ENCODE data around the gene SETD4. TPM values are rescaled to one million over a fixed set of nuclear protein-coding genes. Genes with fewer than 3 reads are reported as not detected.

SETD4 gene
- total RNA-seq, 3 donors from 2014 or later (not counting 1 experiment from before 2014, with no cell fraction given) = 19.1 to 29.3 (median 22.5) TPM

- H3K4me1 ChIP-seq (ENCODE audit: control insufficient read depth, insufficient read depth, low read length) = no peaks in the 10 kb centered on the region
- no peak for TF ChIP-seq CTCF (IDR thresholded peaks at IDR 0.05)
- 96% methylated on average over 7 of the region's 7 CpGs for WGBS (ENCODE audit: insufficient coverage)
- no peaks in the 10 kb centered on the region for H3K27me3 ChIP-seq (ENCODE audit: control insufficient read depth, insufficient read depth, low read length)
- no peak overlapping the region for H3K27ac Mint-ChIP-seq
- H3K4me3 ChIP-seq (ENCODE audit: low read length) = no peak overlapping the region
- no peak for ATAC-seq
- intact Hi-C loops (cut with micrococcal nuclease) = no loop called here
- DNase-seq = no peak
- H3K9me3 Mint-ChIP-seq = no peaks in the 10 kb centered on the region
- H3K4me1 Mint-ChIP-seq = peaks cover 0 to 5% of the 10 kb centered on the region in 2 donors
- no peaks in the 10 kb centered on the region for H3K9me3 ChIP-seq (ENCODE audit: control insufficient read depth, insufficient read depth, low read length)
- peaks cover 35% of the 10 kb centered on the region for H3K36me3 Mint-ChIP-seq
- no peak overlapping the region for H3K27ac ChIP-seq (ENCODE audit: low read length)
- no peak overlapping the region for H3K4me3 Mint-ChIP-seq
- H3K36me3 ChIP-seq (ENCODE audit: control insufficient read depth, insufficient read depth, low read length) = peaks cover 64% of the 10 kb centered on the region
- no peaks in the 10 kb centered on the region for H3K27me3 Mint-ChIP-seq (ENCODE audit: low read depth in 2 of 2)
Measured at GRCh38 chr21:36048357-36048756, 12.0 kb downstream of the SETD4 start.

GRCh38 chr21:36047139-36047538 lies 13.2 kb downstream of the SETD4 start:
- ATAC-seq (no peak), DNase-seq (no peak)
- peaks cover 35% of the 10 kb centered on the region for H3K36me3 Mint-ChIP-seq
- no peak overlapping the region for H3K4me3 Mint-ChIP-seq
- H3K27me3 Mint-ChIP-seq (ENCODE audit: low read depth in 2 of 2) = no peaks in the 10 kb centered on the region
- intact Hi-C loops (cut with micrococcal nuclease) = no loop called here
- TF ChIP-seq CTCF (IDR thresholded peaks at IDR 0.05) = no peak
- no peaks in the 10 kb centered on the region for H3K9me3 Mint-ChIP-seq
- H3K4me1 ChIP-seq (ENCODE audit: control insufficient read depth, insufficient read depth, low read length) = no peaks in the 10 kb centered on the region
- H3K4me1 Mint-ChIP-seq = peaks cover 0 to 5% of the 10 kb centered on the region in 2 donors
- no peaks in the 10 kb centered on the region for H3K27me3 ChIP-seq (ENCODE audit: control insufficient read depth, insufficient read depth, low read length)
- no peak overlapping the region for H3K27ac ChIP-seq (ENCODE audit: low read length)
- no peak overlapping the region for H3K27ac Mint-ChIP-seq
- H3K4me3 ChIP-seq (ENCODE audit: low read length) = no peak overlapping the region
- WGBS (ENCODE audit: insufficient coverage) = 96% methylated on average over 5 of the region's 7 CpGs
- H3K36me3 ChIP-seq (ENCODE audit: control insufficient read depth, insufficient read depth, low read length) = peaks cover 66% of the 10 kb centered on the region
- no peaks in the 10 kb centered on the region for H3K9me3 ChIP-seq (ENCODE audit: control insufficient read depth, insufficient read depth, low read length)

- DNase-seq (no peak), ATAC-seq (no peak)
- Histone ChIP-seq H3K27me3 (ENCODE audit: control insufficient read depth, insufficient read depth, low read length) (no peaks in the 10 kb centered on the region), H3K4me3 (ENCODE audit: low read length) (no peak overlapping the region), H3K36me3 (ENCODE audit: control insufficient read depth, insufficient read depth, low read length) (peaks cover 72% of the 10 kb centered on the region), H3K27ac (ENCODE audit: low read length) (no peak overlapping the region), H3K4me1 (ENCODE audit: control insufficient read depth, insufficient read depth, low read length) (no peaks in the 10 kb centered on the region), H3K9me3 (ENCODE audit: control insufficient read depth, insufficient read depth, low read length) (no peaks in the 10 kb centered on the region)
- Mint-ChIP-seq H3K27me3 (ENCODE audit: low read depth in 2 of 2) (no peaks in the 10 kb centered on the region), H3K4me1 (peaks cover 0 to 5% of the 10 kb centered on the region in 2 donors), H3K27ac (no peak overlapping the region), H3K9me3 (no peaks in the 10 kb centered on the region), H3K4me3 (no peak overlapping the region), H3K36me3 (peaks cover 35% of the 10 kb centered on the region)
- WGBS (ENCODE audit: insufficient coverage) = 100% methylated on average over 1 of the region's 1 CpG
- TF ChIP-seq CTCF (IDR thresholded peaks at IDR 0.05) = no peak
- intact Hi-C loops (cut with micrococcal nuclease) = no loop called here
Measured at GRCh38 chr21:36045993-36046392, 14.3 kb downstream of the SETD4 start.

- WGBS (ENCODE audit: insufficient coverage) = 84% methylated on average over 10 of the region's 10 CpGs
Measured at GRCh38 chr21:36044056-36044455, 16.3 kb downstream of the SETD4 start.

More at GRCh38 chr21:36044056-36044455, 16.3 kb downstream of the SETD4 start:
- Mint-ChIP-seq H3K27ac (no peak overlapping the region), H3K36me3 (peaks cover 30% of the 10 kb centered on the region), H3K4me1 (no peaks in the 10 kb centered on the region), H3K4me3 (no peak overlapping the region), H3K9me3 (no peaks in the 10 kb centered on the region), H3K27me3 (ENCODE audit: low read depth in 2 of 2) (no peaks in the 10 kb centered on the region)
- H3K27me3 ChIP-seq (ENCODE audit: control insufficient read depth, insufficient read depth, low read length) = no peaks in the 10 kb centered on the region
- DNase-seq (no peak), ATAC-seq (no peak)
- H3K4me1 ChIP-seq (ENCODE audit: control insufficient read depth, insufficient read depth, low read length) = no peaks in the 10 kb centered on the region
- H3K27ac ChIP-seq (ENCODE audit: low read length) = no peak overlapping the region
- intact Hi-C loops (cut with micrococcal nuclease) = no loop called here
- H3K36me3 ChIP-seq (ENCODE audit: control insufficient read depth, insufficient read depth, low read length) = peaks cover 67% of the 10 kb centered on the region
- no peak for TF ChIP-seq CTCF (IDR thresholded peaks at IDR 0.05)
- H3K9me3 ChIP-seq (ENCODE audit: control insufficient read depth, insufficient read depth, low read length) = no peaks in the 10 kb centered on the region
- no peak overlapping the region for H3K4me3 ChIP-seq (ENCODE audit: low read length)

All from natural killer cell (primary cell).